Lower lobe of right lung (tissue), 2 donors: ENCODE measurements around the gene TSC22D1. TPM values are rescaled to one million over a fixed set of nuclear protein-coding genes. Genes with fewer than 3 reads are reported as not detected.

ENCODE experiments used
- ATAC-seq, 2 donors: fragments of 200-7000 bp; cut with Tn5 transposase; one replicate each; pipeline ENCODE4 v1.9.1; 2020 to 2022; ENCODE audit warnings: mild to moderate bottlenecking in 2 of 2, moderate library complexity in 2 of 2
- DNase-seq: peaks from one replicate; pipeline ENCODE4 v3.0.0-alpha.2; 2020
- H3K27ac ChIP-seq: fragments of 200-600 bp; one replicate; pipeline ENCODE4 v1.8.0; 2022
- H3K27me3 ChIP-seq: fragments of 200-600 bp; one replicate; pipeline ENCODE4 v1.8.0; 2022; ENCODE audit warnings: low read depth
- H3K36me3 ChIP-seq: fragments of 200-600 bp; one replicate; pipeline ENCODE4 v1.8.0; 2022; ENCODE audit warnings: mild to moderate bottlenecking
- H3K4me1 ChIP-seq: fragments of 200-600 bp; one replicate; pipeline ENCODE4 v1.8.0; 2022
- H3K4me3 ChIP-seq: fragments of 200-600 bp; one replicate; pipeline ENCODE4 v1.8.0; 2022; ENCODE audit warnings: mild to moderate bottlenecking
- H3K9me3 ChIP-seq: fragments of 200-600 bp; one replicate; pipeline ENCODE4 v1.8.0; 2022
- intact Hi-C: fragments of 100-400 bp; cut with DNase I; formaldehyde crosslinking; loops from one replicate; pipeline ENCODE4 v1.11.0; 2022
- total RNA-seq: library from RNA; stranded (reverse); fragmentation: NEBNext Ultra II Directional; extraction: Animal tissue kit (Norgen Biotek cat#: 25700); gene quantifications from one replicate; pipeline ENCODE4 v1.2.1, GENCODE V29; 2021
- TF ChIP-seq, protein P1 (sequence below): fragments of 200-600 bp; IDR thresholded peaks from one replicate; pipeline ENCODE4 v1.8.0; 2022; ENCODE audit warnings: antibody characterized with exemption, mild to moderate bottlenecking
- donor health status: DM: no; HTN: yes; CAD: no; lungs with severe emphysema.

The TSC22D1 gene
- total RNA-seq, 1 donor from 2014 or later: 163 TPM

DNA sequence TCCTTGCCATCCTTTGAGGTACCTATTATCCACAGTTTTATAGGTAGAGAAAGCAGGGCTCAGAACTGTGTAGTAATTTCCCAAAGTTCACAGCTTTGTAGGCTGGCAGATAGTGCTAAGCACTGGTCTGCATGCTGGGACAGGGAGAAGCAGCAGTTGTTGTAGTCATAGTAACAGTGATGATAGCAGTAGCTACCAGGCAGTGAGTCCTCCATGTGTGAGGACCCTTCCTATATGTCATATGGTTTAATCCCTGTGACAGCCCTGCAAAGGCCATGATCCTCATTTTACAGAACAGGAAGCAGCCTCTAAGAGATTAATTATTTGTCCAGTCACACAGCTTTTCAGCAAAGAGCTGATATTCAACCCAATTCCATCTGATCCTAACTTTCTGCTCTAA lies 181.5 kb downstream of the TSC22D1 start:
- Histone ChIP-seq H3K36me3 (no peaks in the 10 kb centered on the region), H3K27ac (no peak overlapping the region), H3K4me1 (peaks cover 6% of the 10 kb centered on the region), H3K4me3 (no peak overlapping the region), H3K9me3 (no peaks in the 10 kb centered on the region), H3K27me3 (no peaks in the 10 kb centered on the region)
- ATAC-seq (no peak), DNase-seq (no peak)
- intact Hi-C loops: no loop called here
- TF ChIP-seq, protein P1, sequence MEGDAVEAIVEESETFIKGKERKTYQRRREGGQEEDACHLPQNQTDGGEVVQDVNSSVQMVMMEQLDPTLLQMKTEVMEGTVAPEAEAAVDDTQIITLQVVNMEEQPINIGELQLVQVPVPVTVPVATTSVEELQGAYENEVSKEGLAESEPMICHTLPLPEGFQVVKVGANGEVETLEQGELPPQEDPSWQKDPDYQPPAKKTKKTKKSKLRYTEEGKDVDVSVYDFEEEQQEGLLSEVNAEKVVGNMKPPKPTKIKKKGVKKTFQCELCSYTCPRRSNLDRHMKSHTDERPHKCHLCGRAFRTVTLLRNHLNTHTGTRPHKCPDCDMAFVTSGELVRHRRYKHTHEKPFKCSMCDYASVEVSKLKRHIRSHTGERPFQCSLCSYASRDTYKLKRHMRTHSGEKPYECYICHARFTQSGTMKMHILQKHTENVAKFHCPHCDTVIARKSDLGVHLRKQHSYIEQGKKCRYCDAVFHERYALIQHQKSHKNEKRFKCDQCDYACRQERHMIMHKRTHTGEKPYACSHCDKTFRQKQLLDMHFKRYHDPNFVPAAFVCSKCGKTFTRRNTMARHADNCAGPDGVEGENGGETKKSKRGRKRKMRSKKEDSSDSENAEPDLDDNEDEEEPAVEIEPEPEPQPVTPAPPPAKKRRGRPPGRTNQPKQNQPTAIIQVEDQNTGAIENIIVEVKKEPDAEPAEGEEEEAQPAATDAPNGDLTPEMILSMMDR: no peak

GRCh38 chr13:44393391-44393790 lies 182.7 kb downstream of the TSC22D1 start:
- H3K36me3 ChIP-seq: no peaks in the 10 kb centered on the region
- DNase-seq: no peak
- no peak overlapping the region for H3K4me3 ChIP-seq
- TF ChIP-seq, protein P1: no peak
- no peaks in the 10 kb centered on the region for H3K9me3 ChIP-seq
- ATAC-seq: peak; percentile 47 to 74
- intact Hi-C loops: no loop called here
- H3K27me3 ChIP-seq: no peaks in the 10 kb centered on the region
- H3K27ac ChIP-seq: no peak overlapping the region
- peaks cover 6% of the 10 kb centered on the region for H3K4me1 ChIP-seq

DNA sequence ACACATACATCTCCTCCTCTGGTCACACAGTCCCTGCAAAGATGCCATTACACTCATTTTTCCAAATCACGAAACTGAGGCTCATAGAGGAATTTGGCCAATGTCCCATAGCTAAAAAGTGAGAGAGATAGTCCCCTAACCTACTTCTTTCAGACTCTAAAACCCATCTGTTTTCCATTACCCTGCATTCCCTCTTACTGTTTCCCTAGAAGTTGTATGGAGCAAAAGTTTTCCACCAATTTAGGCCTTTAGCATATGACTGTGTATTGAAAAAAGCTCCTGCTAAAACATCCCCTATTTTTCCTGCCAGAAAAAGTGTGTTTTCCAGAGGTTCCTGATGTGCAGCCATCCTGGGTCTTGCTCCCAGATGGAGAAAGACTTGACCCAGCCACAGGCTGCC lies 186.3 kb downstream of the TSC22D1 start:
- DNase-seq (no peak), ATAC-seq (no peak)
- H3K4me3 ChIP-seq: no peak overlapping the region
- no peaks in the 10 kb centered on the region for H3K36me3 ChIP-seq
- TF ChIP-seq, protein P1: no peak
- H3K27ac ChIP-seq: no peak overlapping the region
- H3K9me3 ChIP-seq: no peaks in the 10 kb centered on the region
- H3K4me1 ChIP-seq: peaks cover 11% of the 10 kb centered on the region
- no peaks in the 10 kb centered on the region for H3K27me3 ChIP-seq
- intact Hi-C loops: no loop called here

GRCh38 chr13:44389060-44389666 lies 187.0 kb downstream of the TSC22D1 start:
- H3K9me3 ChIP-seq: no peaks in the 10 kb centered on the region
- TF ChIP-seq, protein P1: no peak
- intact Hi-C loops: no loop called here

GRCh38 chr13:44388427-44389059 lies 187.6 kb downstream of the TSC22D1 start:
- H3K9me3 ChIP-seq: no peaks in the 10 kb centered on the region
- H3K4me3 ChIP-seq: no peak overlapping the region
- H3K4me1 ChIP-seq: peaks cover 9% of the 10 kb centered on the region
- intact Hi-C loops: no loop called here
- DNase-seq: no peak
- H3K36me3 ChIP-seq: no peaks in the 10 kb centered on the region
- no peaks in the 10 kb centered on the region for H3K27me3 ChIP-seq
- no peak for ATAC-seq
- TF ChIP-seq, protein P1: no peak
- H3K27ac ChIP-seq: no peak overlapping the region

More at GRCh38 chr13:44389060-44389666, 187.0 kb downstream of the TSC22D1 start:
- H3K27ac ChIP-seq: no peak overlapping the region
- peaks cover 11% of the 10 kb centered on the region for H3K4me1 ChIP-seq
- DNase-seq (no peak), ATAC-seq (no peak)
- no peak overlapping the region for H3K4me3 ChIP-seq
- H3K36me3 ChIP-seq: no peaks in the 10 kb centered on the region
- no peaks in the 10 kb centered on the region for H3K27me3 ChIP-seq
